GM18505 (cell line): ENCODE results near the gene KRTAP5-2.
"Not testable (repeated sequence)": the region's sequence is repeated elsewhere in the genome, so short reads cannot be mapped to it uniquely, and the experiment has no call there.

ENCODE experiments used
- ATAC-seq: cut with Tn5 transposase; IDR thresholded peaks from one replicate; pipeline ENCODE4 v1.9.1; 2021; ENCODE audit not compliant: unreplicated experiment
- POLR2A ChIP-seq: IDR thresholded peaks from 4 replicates; pipeline ENCODE4 v1.6.1; 2011; ENCODE audit warnings: borderline replicate concordance; ENCODE audit not compliant: insufficient read depth, insufficient read length; ENCODE audit errors: extremely low read depth

KRTAP5-2 gene, protein sequence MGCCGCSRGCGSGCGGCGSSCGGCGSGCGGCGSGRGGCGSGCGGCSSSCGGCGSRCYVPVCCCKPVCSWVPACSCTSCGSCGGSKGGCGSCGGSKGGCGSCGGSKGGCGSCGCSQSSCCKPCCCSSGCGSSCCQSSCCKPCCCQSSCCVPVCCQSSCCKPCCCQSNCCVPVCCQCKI

DNA sequence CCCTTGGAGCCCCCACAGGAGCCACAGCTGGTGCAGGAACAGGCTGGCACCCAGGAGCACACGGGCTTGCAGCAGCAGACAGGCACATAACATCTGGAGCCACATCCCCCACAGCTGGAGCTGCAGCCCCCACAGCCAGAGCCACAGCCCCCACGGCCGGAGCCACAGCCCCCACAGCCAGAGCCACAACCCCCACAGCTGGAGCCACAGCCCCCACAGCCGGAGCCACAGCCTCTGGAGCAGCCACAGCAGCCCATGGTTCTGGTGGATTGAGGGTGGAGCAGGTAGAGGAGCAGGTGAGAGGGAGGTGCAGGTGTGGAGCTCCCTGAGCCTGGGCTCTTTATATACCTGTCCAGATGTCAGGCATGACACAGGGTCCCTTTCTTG, at the start of gene KRTAP5-2:
Gene KRTAP5-2 (minus strand): TSS at position 301 of the 387 bp plus-strand sequence. CDS start 44 bp downstream, at position 257.
- ATAC-seq: no peak
- TF ChIP-seq POLR2A: no peak

DNA sequence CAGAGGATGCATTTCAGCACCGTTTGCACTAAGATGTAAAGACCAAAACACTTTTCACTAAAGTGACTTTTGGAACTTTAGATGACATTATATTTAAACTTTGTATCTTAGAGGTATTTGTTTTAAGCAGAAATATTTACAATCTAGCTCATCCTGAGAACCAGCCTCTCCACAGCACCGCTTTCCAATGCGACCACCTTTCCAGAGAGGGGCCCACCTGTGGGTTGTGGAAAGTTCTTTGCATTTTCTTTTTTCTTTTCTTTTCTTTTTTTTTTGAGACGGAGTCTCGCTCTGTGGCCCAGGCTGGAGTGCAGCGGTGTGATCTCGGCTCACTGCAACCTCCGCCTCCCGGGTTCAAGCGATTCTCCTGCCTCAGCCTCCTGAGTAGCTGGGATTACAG, 48.4 kb upstream of the KRTAP5-2 start:
- not testable (repeated sequence) for ATAC-seq

DNA sequence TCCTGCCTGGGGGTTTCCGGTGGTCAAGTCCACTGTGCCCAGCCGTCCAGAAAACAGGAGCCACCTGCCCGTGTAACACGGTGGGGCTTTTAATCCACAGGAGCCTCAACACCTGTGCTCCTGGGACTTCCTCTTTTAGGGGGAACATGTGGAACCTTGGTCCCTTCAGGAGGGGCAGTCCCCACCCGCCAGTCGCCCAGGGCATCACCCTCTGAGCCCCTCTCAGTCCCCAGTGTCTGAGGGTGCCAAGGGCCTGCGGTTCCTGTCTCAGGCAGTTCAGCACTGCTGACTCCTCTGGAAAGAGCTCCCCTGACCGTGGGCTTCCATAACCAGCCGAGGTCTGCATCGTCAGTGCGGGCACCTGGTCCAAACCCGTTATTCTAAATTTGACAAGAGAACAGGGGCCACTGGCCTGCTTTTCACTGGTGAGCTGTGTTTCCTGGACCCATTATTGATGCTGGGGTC, 47.3 kb upstream of the KRTAP5-2 start:
- ATAC-seq: no peak
- TF ChIP-seq POLR2A: no peak

GRCh38 chr11:1644601-1645356, 46.7 kb upstream of the KRTAP5-2 start:
- no peak for ATAC-seq
- TF ChIP-seq POLR2A: no peak

- TF ChIP-seq POLR2A: no peak
- no peak for ATAC-seq
Measured at GRCh38 chr11:1643146-1643690, 45.1 kb upstream of the KRTAP5-2 start.

DNA sequence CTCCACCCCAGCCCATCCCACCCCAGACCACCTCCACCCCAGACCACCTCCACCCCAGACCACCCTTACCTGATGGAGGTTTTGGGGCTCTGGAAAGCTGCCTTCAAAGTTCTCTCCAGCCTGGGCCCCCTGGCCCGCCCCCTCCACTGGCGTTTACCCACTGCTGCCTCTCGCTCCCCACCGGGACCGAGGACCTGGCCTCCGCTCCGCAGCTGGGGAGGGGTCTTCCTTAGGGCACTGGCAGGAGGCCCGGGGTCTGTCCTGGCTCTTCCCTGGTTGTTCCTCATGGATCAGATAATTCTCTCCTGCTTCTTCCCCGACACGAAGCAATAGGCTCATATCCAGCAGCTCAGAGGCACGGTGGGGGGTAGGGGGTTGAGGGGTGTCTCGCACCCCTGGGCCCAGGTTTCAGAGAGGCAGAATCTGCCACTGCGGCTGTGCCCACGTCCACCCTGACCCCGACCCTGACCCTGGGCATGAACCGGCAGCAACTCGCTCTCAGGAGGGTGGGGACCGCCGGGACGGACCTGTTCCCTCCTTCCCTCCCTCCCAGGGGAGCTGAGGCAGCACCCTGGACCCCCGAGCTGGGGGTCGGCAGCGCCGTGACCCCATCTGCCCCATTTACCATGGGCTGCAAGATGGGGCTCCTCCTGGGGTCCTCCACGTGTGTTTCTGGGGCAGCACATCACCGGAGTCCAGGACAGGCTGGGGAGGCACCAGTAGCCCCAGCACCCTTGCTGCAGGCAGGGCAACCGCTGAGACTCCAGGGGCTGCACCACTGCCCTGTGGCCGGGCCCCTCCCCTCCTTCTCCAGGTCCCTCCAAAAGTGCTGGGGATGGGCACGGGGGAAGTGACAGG, 44.4 kb upstream of the KRTAP5-2 start:
- TF ChIP-seq POLR2A: no peak
- no peak for ATAC-seq

GRCh38 chr11:1641096-1641495, 43.0 kb upstream of the KRTAP5-2 start:
- no peak for ATAC-seq

GRCh38 chr11:1640076-1640946, 42.2 kb upstream of the KRTAP5-2 start:
- ATAC-seq: no peak
- TF ChIP-seq POLR2A: no peak

More at GRCh38 chr11:1641096-1641495, 43.0 kb upstream of the KRTAP5-2 start:
- TF ChIP-seq POLR2A: no peak

- TF ChIP-seq POLR2A: no peak
- no peak for ATAC-seq
Measured at GRCh38 chr11:1639666-1640065, 41.6 kb upstream of the KRTAP5-2 start.

DNA sequence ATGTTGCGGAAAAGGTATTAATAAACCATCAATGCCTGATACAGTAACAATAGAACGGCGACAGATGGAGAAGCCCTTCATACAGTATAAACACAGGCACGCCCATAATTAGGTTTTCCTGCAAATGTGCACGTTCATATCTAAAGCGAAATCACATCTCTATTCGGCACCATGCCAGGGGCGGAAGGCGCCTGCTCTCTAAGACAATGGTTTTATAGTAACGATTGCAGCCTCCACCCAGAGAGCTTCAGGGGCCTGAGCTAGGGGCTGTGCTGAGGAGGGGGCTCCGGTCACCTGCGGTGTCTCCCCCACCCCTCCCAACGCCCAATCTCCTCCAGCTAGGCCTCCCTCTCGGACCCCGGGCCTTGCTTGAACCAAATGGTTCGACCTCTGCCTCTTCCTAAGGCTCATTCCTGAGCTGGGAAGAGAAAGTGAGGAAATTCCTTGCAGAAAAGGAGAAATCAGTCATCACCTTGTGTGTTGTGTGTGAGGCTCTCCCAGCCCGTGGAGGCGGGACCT, 41.1 kb upstream of the KRTAP5-2 start:
- ATAC-seq: no peak

DNA sequence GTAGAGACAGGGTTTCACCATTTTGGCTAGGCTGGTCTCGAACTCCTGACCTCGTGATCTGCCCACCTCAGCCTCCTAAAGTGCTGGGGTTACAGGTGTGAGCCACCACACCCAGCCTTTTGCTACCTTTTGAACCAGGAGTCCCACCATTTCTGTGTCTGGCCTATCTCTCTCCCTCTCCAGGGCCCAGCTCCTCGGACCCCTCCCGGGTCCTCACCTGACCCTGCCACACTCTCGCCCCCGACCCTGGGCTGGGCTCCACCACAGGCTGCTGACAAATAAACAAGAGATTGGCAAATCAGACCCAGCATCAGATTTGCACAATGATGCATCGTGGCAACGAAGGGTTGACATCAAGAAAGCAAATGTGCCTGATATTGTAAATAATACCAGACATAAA, 40.2 kb upstream of the KRTAP5-2 start:
- no peak for ATAC-seq
- TF ChIP-seq POLR2A: no peak

More for the DNA sequence above, 41.1 kb upstream of the KRTAP5-2 start:
- no peak for TF ChIP-seq POLR2A

- TF ChIP-seq POLR2A: no peak
- no peak for ATAC-seq
Measured at GRCh38 chr11:1637628-1638027, 39.5 kb upstream of the KRTAP5-2 start.
